IPS-18a (cell line): ENCODE results near the gene KCNH2.

Experiments used
- H3K27ac ChIP-seq: one replicate; pipeline ENCODE4 v1.5.1; 2013; ENCODE audit warnings: low read length
- H3K27me3 ChIP-seq: one replicate; pipeline ENCODE4 v1.6.1; 2013; ENCODE audit warnings: mild to moderate bottlenecking, low read length; ENCODE audit not compliant: control insufficient read depth, insufficient read depth
- H3K36me3 ChIP-seq: one replicate; pipeline ENCODE4 v1.6.1; 2013; ENCODE audit warnings: low read depth, low read length; ENCODE audit not compliant: control insufficient read depth
- H3K4me1 ChIP-seq: one replicate; pipeline ENCODE4 v1.6.1; 2013; ENCODE audit warnings: low read depth, low read length; ENCODE audit not compliant: control insufficient read depth
- H3K4me3 ChIP-seq: one replicate; pipeline ENCODE4 v1.5.1; 2013; ENCODE audit warnings: low read length
- H3K9ac ChIP-seq: one replicate; pipeline ENCODE4 v1.6.1; 2013; ENCODE audit warnings: mild to moderate bottlenecking, low read length, moderate library complexity
- H3K9me3 ChIP-seq: one replicate; pipeline ENCODE4 v1.6.1; 2013; ENCODE audit warnings: low read depth, low read length; ENCODE audit not compliant: control insufficient read depth

The KCNH2 gene

GRCh38 chr7:151000897-151001495 is 22.9 kb upstream of the KCNH2 start:
- no peak overlapping the region for H3K4me3 ChIP-seq
- no peaks in the 10 kb centered on the region for H3K9me3 ChIP-seq
- no peaks in the 10 kb centered on the region for H3K36me3 ChIP-seq
- no peaks in the 10 kb centered on the region for H3K27me3 ChIP-seq
- H3K27ac ChIP-seq, result no peak overlapping the region
- no peak overlapping the region for H3K9ac ChIP-seq
- no peaks in the 10 kb centered on the region for H3K4me1 ChIP-seq

- Histone ChIP-seq H3K9ac (no peak overlapping the region), H3K27ac (no peak overlapping the region), H3K36me3 (no peaks in the 10 kb centered on the region), H3K9me3 (no peaks in the 10 kb centered on the region), H3K4me1 (no peaks in the 10 kb centered on the region), H3K4me3 (no peak overlapping the region), H3K27me3 (no peaks in the 10 kb centered on the region)
These were observed 21.5 kb upstream of the KCNH2 start for GRCh38 chr7:150999497-151000230.

GRCh38 chr7:150999001-150999400 is 20.9 kb upstream of the KCNH2 start:
- H3K36me3 ChIP-seq, result no peaks in the 10 kb centered on the region
- no peak overlapping the region for H3K4me3 ChIP-seq
- no peaks in the 10 kb centered on the region for H3K4me1 ChIP-seq
- no peaks in the 10 kb centered on the region for H3K27me3 ChIP-seq
- H3K27ac ChIP-seq, result no peak overlapping the region
- H3K9ac ChIP-seq, result no peak overlapping the region
- no peaks in the 10 kb centered on the region for H3K9me3 ChIP-seq

GRCh38 chr7:150998341-150998740 is 20.2 kb upstream of the KCNH2 start:
- Histone ChIP-seq H3K36me3 (no peaks in the 10 kb centered on the region), H3K4me3 (no peak overlapping the region), H3K27me3 (no peaks in the 10 kb centered on the region), H3K27ac (no peak overlapping the region), H3K9ac (no peak overlapping the region), H3K9me3 (no peaks in the 10 kb centered on the region), H3K4me1 (peaks cover 1% of the 10 kb centered on the region)

GRCh38 chr7:150997817-150998216 is 19.7 kb upstream of the KCNH2 start:
- Histone ChIP-seq H3K27ac (no peak overlapping the region), H3K36me3 (no peaks in the 10 kb centered on the region), H3K9ac (no peak overlapping the region)

GRCh38 chr7:150997075-150997511 is 19.0 kb upstream of the KCNH2 start:
- Histone ChIP-seq H3K9ac (no peak overlapping the region), H3K4me3 (no peak overlapping the region), H3K36me3 (no peaks in the 10 kb centered on the region), H3K27ac (no peak overlapping the region), H3K9me3 (no peaks in the 10 kb centered on the region), H3K4me1 (peaks cover 7% of the 10 kb centered on the region), H3K27me3 (no peaks in the 10 kb centered on the region)

More at GRCh38 chr7:150997817-150998216, 19.7 kb upstream of the KCNH2 start:
- Histone ChIP-seq H3K4me1 (peaks cover 6% of the 10 kb centered on the region), H3K9me3 (no peaks in the 10 kb centered on the region), H3K4me3 (no peak overlapping the region), H3K27me3 (no peaks in the 10 kb centered on the region)

GRCh38 chr7:150996376-150997074 is 18.4 kb upstream of the KCNH2 start:
- no peaks in the 10 kb centered on the region for H3K9me3 ChIP-seq
- H3K27ac ChIP-seq, result no peak overlapping the region
- H3K9ac ChIP-seq, result no peak overlapping the region
- H3K4me3 ChIP-seq, result no peak overlapping the region
- no peaks in the 10 kb centered on the region for H3K27me3 ChIP-seq
- H3K4me1 ChIP-seq, result peaks cover 7% of the 10 kb centered on the region
- H3K36me3 ChIP-seq, result no peaks in the 10 kb centered on the region

GRCh38 chr7:150994838-150995510 is 16.9 kb upstream of the KCNH2 start:
- H3K36me3 ChIP-seq, result no peaks in the 10 kb centered on the region
- no peak overlapping the region for H3K27ac ChIP-seq
- H3K4me3 ChIP-seq, result no peak overlapping the region
- no peaks in the 10 kb centered on the region for H3K27me3 ChIP-seq
- H3K9me3 ChIP-seq, result no peaks in the 10 kb centered on the region
- no peak overlapping the region for H3K9ac ChIP-seq
- peaks cover 7% of the 10 kb centered on the region for H3K4me1 ChIP-seq

GRCh38 chr7:150994141-150994837 is 16.2 kb upstream of the KCNH2 start:
- no peak overlapping the region for H3K27ac ChIP-seq
- H3K9me3 ChIP-seq, result no peaks in the 10 kb centered on the region
- H3K4me1 ChIP-seq, result peaks cover 7% of the 10 kb centered on the region
- H3K36me3 ChIP-seq, result no peaks in the 10 kb centered on the region
- H3K4me3 ChIP-seq, result no peak overlapping the region
- H3K27me3 ChIP-seq, result no peaks in the 10 kb centered on the region
- H3K9ac ChIP-seq, result no peak overlapping the region

- Histone ChIP-seq H3K27ac (no peak overlapping the region), H3K9me3 (no peaks in the 10 kb centered on the region), H3K9ac (no peak overlapping the region), H3K4me3 (no peak overlapping the region), H3K27me3 (no peaks in the 10 kb centered on the region), H3K4me1 (peaks cover 12% of the 10 kb centered on the region), H3K36me3 (no peaks in the 10 kb centered on the region)
These were observed 15.4 kb upstream of the KCNH2 start for GRCh38 chr7:150993511-150993910.

GRCh38 chr7:150992833-150993302 is 14.7 kb upstream of the KCNH2 start:
- H3K27me3 ChIP-seq, result no peaks in the 10 kb centered on the region
- no peaks in the 10 kb centered on the region for H3K9me3 ChIP-seq
- H3K36me3 ChIP-seq, result no peaks in the 10 kb centered on the region
- H3K4me1 ChIP-seq, result peaks cover 12% of the 10 kb centered on the region
- no peak overlapping the region for H3K9ac ChIP-seq
- no peak overlapping the region for H3K27ac ChIP-seq
- H3K4me3 ChIP-seq, result no peak overlapping the region
